Measurements from ENCODE around the gene SDK2.

The SDK2 gene

GRCh38 chr17:73586921-73587602 is 57.2 kb downstream of the SDK2 start:
- no peak for DNase-seq (ENCODE audit: low read depth)

GRCh38 chr17:73586275-73586832 is 57.9 kb downstream of the SDK2 start:
- no peak for DNase-seq (ENCODE audit: low read depth)

- DNase-seq (ENCODE audit: low read depth), result no peak
Measured at GRCh38 chr17:73585583-73585982, 58.7 kb downstream of the SDK2 start.

GRCh38 chr17:73584987-73585386 is 59.3 kb downstream of the SDK2 start:
- DNase-seq (ENCODE audit: low read depth), result no peak

- no peak for DNase-seq (ENCODE audit: low read depth)
Measured at GRCh38 chr17:73584049-73584448, 60.2 kb downstream of the SDK2 start.

- DNase-seq (ENCODE audit: low read depth), result no peak
Measured at GRCh38 chr17:73582821-73583220, 61.4 kb downstream of the SDK2 start.

- DNase-seq (ENCODE audit: low read depth), result no peak
Measured at GRCh38 chr17:73582359-73582758, 61.9 kb downstream of the SDK2 start.

GRCh38 chr17:73581379-73581778 is 62.9 kb downstream of the SDK2 start:
- DNase-seq (ENCODE audit: low read depth), result no peak

- DNase-seq (ENCODE audit: low read depth), result no peak
Measured at GRCh38 chr17:73580073-73580710, 64.1 kb downstream of the SDK2 start.

- no peak for DNase-seq (ENCODE audit: low read depth)
Measured at GRCh38 chr17:73576556-73577098, 67.6 kb downstream of the SDK2 start.

GRCh38 chr17:73575470-73576221 is 68.6 kb downstream of the SDK2 start:
- DNase-seq (ENCODE audit: low read depth), result no peak

- no peak for DNase-seq (ENCODE audit: low read depth)
Measured at GRCh38 chr17:73571511-73572130, 72.6 kb downstream of the SDK2 start.

- DNase-seq (ENCODE audit: low read depth), result no peak
Measured at GRCh38 chr17:73569762-73570319, 74.4 kb downstream of the SDK2 start.

- DNase-seq (ENCODE audit: low read depth), result no peak
Measured at GRCh38 chr17:73568934-73569333, 75.3 kb downstream of the SDK2 start.

GRCh38 chr17:73566905-73567782 is 77.1 kb downstream of the SDK2 start:
- no peak for DNase-seq (ENCODE audit: low read depth)

GRCh38 chr17:73564843-73565242 is 79.4 kb downstream of the SDK2 start:
- DNase-seq (ENCODE audit: low read depth), result no peak

GRCh38 chr17:73562896-73563295 is 81.3 kb downstream of the SDK2 start:
- DNase-seq (ENCODE audit: low read depth), result no peak

GRCh38 chr17:73561111-73561510 is 83.1 kb downstream of the SDK2 start:
- DNase-seq (ENCODE audit: low read depth), result no peak

GRCh38 chr17:73560661-73561060 is 83.6 kb downstream of the SDK2 start:
- no peak for DNase-seq (ENCODE audit: low read depth)

GRCh38 chr17:73559532-73559931 is 84.7 kb downstream of the SDK2 start:
- no peak for DNase-seq (ENCODE audit: low read depth)
